Fibroblast of pulmonary artery (primary cell): ENCODE data around the gene CNTN4.

ENCODE experiments used
- DNase-seq: peaks from one replicate; pipeline ENCODE4 v3.0.0-alpha.2; 2010; ENCODE audit warnings: low read depth
- H3K4me3 ChIP-seq: replicated peaks from 2 replicates; pipeline ENCODE4 v1.5.1; 2011; ENCODE audit warnings: low read depth, mild to moderate bottlenecking, control low read depth, low read length, moderate library complexity
- TF ChIP-seq, protein P1 (sequence below): IDR thresholded peaks from 2 replicates; pipeline ENCODE4 v1.5.1; 2011; ENCODE audit warnings: mild to moderate bottlenecking, control low read depth, low read length, inconsistent platforms; ENCODE audit errors: missing control alignments

The CNTN4 gene

DNA sequence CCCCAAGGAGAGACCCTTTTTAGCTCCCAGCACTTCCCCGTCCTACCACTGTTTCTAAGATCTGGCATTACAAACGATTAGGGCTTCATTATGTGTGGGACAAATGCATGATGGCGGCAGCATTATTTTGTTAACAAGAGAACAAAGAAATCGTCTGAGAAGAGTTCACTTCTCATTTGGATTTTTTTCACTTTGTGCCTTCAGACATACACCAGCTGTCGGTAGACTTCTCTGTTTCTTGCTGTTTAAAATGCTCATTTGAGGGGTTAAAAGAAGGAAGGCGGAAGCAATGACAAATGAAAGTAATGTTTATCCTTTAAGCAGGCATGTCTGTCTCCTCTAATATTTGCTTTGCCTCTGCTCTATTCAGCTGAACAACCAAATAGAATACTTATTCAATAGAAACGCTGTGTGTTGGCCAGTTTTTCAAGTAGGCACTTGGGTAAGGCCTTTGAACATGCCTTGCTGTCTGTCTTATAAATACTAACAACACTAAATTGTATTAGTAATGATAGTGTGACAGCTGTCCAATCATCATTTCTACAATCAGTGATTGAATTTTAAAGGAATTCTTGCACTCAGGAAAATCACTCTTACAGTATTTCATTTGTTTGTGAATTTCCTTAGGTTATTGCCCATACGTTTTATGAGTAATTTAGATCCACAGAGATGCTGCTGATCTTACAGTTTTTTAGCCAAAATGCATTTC lies 629.1 kb downstream of the CNTN4 start:
- no peak for DNase-seq
- TF ChIP-seq, protein P1, sequence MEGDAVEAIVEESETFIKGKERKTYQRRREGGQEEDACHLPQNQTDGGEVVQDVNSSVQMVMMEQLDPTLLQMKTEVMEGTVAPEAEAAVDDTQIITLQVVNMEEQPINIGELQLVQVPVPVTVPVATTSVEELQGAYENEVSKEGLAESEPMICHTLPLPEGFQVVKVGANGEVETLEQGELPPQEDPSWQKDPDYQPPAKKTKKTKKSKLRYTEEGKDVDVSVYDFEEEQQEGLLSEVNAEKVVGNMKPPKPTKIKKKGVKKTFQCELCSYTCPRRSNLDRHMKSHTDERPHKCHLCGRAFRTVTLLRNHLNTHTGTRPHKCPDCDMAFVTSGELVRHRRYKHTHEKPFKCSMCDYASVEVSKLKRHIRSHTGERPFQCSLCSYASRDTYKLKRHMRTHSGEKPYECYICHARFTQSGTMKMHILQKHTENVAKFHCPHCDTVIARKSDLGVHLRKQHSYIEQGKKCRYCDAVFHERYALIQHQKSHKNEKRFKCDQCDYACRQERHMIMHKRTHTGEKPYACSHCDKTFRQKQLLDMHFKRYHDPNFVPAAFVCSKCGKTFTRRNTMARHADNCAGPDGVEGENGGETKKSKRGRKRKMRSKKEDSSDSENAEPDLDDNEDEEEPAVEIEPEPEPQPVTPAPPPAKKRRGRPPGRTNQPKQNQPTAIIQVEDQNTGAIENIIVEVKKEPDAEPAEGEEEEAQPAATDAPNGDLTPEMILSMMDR = no peak
- no peak overlapping the region for H3K4me3 ChIP-seq

DNA sequence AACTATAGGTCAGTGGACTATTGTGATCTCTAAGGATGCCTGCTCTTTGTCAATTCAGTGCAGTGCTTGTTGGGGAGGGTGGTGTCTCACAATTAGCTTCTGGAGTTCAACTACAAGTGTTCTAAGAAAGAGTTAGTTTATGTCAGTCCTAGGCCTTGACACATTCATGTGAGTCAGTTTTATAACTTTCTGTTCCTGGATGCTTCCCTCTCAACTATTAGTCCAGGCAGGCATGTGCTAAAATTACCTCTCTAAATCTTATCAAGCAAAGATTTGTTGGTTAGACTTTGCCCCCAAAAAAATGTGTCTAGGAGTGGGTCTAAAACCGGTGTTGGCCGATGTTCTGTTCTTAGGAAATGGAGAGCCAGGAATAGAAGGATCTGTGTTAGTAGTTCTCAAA lies 633.2 kb downstream of the CNTN4 start:
- TF ChIP-seq, protein P1 = no peak
- no peak overlapping the region for H3K4me3 ChIP-seq
- DNase-seq = no peak

DNA sequence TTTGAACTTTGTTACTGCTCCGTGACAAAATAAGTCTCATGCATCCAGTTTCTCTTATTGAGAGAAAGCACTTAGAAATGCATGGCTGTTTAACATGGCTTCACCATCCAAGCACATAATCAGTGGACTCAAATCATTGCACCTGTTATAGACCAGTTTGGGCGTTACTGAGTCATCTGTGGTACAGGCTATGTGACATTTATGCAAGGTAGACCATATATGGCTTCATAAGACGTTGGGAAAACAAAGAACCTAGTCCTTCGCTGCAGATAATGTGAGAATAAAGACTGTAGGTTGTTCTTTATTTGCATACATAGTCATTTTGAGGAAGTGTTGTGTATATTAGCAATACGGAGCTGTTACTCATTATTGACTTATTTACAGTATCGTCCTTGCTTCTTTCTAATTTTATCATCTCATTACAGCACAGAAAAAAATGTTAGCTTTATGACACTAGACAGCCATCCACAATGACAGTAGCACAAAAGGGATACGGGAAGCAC lies 636.8 kb downstream of the CNTN4 start:
- no peak overlapping the region for H3K4me3 ChIP-seq
- DNase-seq = no peak
- TF ChIP-seq, protein P1 = no peak

DNA sequence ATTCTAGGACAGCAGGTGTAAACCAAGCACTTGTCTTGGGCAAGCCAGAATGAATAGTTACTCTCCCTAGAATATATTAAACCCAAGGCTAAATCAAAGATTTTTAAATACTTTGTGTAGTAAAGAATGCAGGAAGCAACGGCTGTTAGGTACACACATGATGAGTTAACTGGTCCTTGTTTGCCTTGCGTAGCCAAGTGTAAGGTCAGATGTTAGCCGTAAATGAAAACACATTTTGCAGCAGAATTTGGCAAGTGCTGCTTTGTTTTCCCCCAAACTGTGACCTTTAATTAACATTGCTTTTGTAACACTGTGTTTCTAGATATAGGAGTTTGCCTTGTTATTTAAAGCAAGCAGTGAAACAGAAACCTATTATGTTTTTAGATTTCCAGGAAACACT lies 642.9 kb downstream of the CNTN4 start:
- TF ChIP-seq, protein P1 = no peak
- no peak for DNase-seq
- H3K4me3 ChIP-seq = no peak overlapping the region

DNA sequence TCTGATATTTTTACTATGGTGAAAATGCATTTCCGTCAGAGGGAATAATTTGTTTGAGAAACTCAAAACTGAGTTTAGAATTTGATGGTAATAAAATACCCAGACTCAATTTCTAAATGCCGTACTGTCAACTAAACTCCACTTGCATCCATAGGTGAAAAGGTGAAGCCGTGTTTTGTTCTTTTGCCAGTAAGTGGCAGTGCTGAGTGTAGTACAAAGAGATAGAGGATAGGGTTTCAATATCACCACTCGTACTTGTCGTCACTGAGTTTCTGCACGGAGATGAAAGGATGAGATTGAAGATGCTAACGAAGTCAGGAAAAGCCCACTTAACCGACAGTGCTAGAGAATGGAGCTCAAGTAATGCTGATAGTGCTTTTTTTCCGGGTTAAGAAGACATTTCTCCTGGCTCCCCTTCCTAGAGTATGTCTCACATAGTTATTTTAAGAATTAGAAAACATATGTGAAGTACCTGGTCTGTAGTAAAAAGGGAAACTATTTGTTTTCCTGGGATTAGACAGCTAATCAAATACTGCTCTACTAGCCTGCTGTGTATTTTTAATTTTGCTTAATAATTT lies 666.4 kb downstream of the CNTN4 start:
- TF ChIP-seq, protein P1 = no peak
- DNase-seq = no peak
- H3K4me3 ChIP-seq = no peak overlapping the region

DNA sequence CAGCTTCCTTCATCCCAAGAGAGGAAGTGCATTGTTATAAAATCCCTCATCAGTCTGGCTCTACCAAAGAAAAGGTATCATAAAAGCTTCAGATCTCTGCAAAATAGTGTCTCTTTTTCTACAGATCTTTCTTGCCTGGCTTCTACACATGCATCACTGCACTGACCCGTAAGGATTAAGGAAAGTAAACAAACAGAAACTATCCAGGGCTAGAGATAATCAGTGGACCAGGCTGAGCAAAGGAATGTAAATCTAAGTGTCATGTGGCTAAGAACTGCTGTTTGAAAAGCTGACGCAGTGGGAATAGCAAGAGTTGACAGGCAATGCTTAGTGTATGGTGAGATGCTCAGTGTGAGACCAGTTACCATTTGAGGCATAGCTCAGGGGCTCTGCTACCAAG lies 671.8 kb downstream of the CNTN4 start:
- TF ChIP-seq, protein P1 = no peak
- DNase-seq = no peak
- no peak overlapping the region for H3K4me3 ChIP-seq
